Heart right ventricle (tissue), 16 donors: Measurements from ENCODE around the gene PIGV. TPM values are rescaled to one million over a fixed set of nuclear protein-coding genes. Genes with fewer than 3 reads are reported as not detected.
A peak's percentile ranks its signal among the peaks of the same experiment; 100 is the strongest.

Experiments used
- ATAC-seq, 8 donors: fragments of 200-7000 bp; cut with Tn5 transposase; one replicate each; pipeline ENCODE4 v1.9.1; 2020; ENCODE audit warnings: mild to moderate bottlenecking in 8 of 8, moderate library complexity in 8 of 8, moderate number of reproducible peaks in 1 of 8
- DNase-seq, 2 donors: peaks; one replicate each; pipeline ENCODE4 v3.0.0-alpha.2; 2020
- H3K27ac ChIP-seq, 10 donors: fragments of 200-600 bp; sonication (generic) in 2 of 10; one replicate each; pipeline versions ENCODE4 v1.5.0 to v1.8.0; 2020 to 2022; ENCODE audit warnings: mild to moderate bottlenecking in 3 of 10
- H3K27me3 ChIP-seq, 7 donors: fragments of 200-600 bp; one replicate each; pipeline ENCODE4 v1.8.0; 2021 to 2022; ENCODE audit warnings: mild to moderate bottlenecking in 2 of 7
- H3K36me3 ChIP-seq, 9 donors: fragments of 200-600 bp; sonication (generic) in 1 of 9; one replicate each; pipeline versions ENCODE4 v1.5.0 to v1.8.0; 2020 to 2022; ENCODE audit warnings: mild to moderate bottlenecking in 2 of 9
- H3K4me1 ChIP-seq, 9 donors: fragments of 200-600 bp; sonication (generic) in 1 of 9; one replicate each; pipeline versions ENCODE4 v1.5.0 to v1.8.0; 2020 to 2022; ENCODE audit warnings: mild to moderate bottlenecking in 4 of 9
- H3K4me3 ChIP-seq, 10 donors: fragments of 200-600 bp; sonication (generic) in 2 of 10; one replicate each; pipeline versions ENCODE4 v1.5.0 to v1.8.0; 2020 to 2022; ENCODE audit warnings: mild to moderate bottlenecking in 7 of 10, moderate library complexity in 2 of 10
- H3K9me3 ChIP-seq, 11 donors: fragments of 200-600 bp in 10 of 11; sonication (generic) in 2 of 11; one replicate each; pipeline versions ENCODE4 v1.5.0 to v1.8.0; 2013 to 2022; ENCODE audit warnings: mild to moderate bottlenecking in 2 of 11, control low read depth in 1 of 11, moderate library complexity in 1 of 11
- CTCF ChIP-seq, 9 donors: fragments of 200-600 bp; sonication (generic) in 2 of 9; IDR thresholded peaks; one replicate each; pipeline versions ENCODE4 v1.5.0 to v1.8.0; 2021 to 2022; ENCODE audit warnings: antibody characterized with exemption in 9 of 9, mild to moderate bottlenecking in 5 of 9, moderate library complexity in 1 of 9
- WGBS, 2 donors: extraction: QIAGEN DNeasy Blood & Tissue Kit; methylation state at CpG; one replicate each; pipeline ENCODE4 v1.1.7; 2013; ENCODE audit warnings: inconsistent platforms in 1 of 2; 5-methylcytosine and 5-hydroxymethylcytosine counted together
- intact Hi-C, 10 donors: fragments of 100-400 bp; cut with DNase I; formaldehyde crosslinking; loops; one replicate each; pipeline versions ENCODE4 v1.11.1 to v1.14.2; 2022
- polyA plus RNA-seq, 2 donors: library from polyadenylated mRNA; stranded (reverse); fragments of 200-250 nt; gene quantifications; one replicate each; pipeline ENCODE4 v1.2.3, GENCODE V29; 2013
- total RNA-seq, 10 donors: library from RNA; stranded (reverse); fragmentation: NEBNext Ultra II Directional in 3 of 10; extraction: Animal tissue kit (Norgen Biotek cat#: 25700) in 3 of 10; gene quantifications; one replicate each; pipeline versions ENCODE4 v1.2.1 to v1.2.4, GENCODE V29; 2021 to 2023
- donor health status: Arrhythmogenic right ventricular cardiomyopathy.
- donor health status: ischemic (EF 13 %, LVEDD 7.1; RV severe dilation, severe dysfunction).
- donor health status: healthy with polysubstance abuse.
- donor health status: DM: no; HTN: yes; CAD: no.
- donor health status: DM: no; HTN: no; CAD: no.
- donor health status: ischemic (EF 25% LVEDD 6.9; RV normal size, moderate dysfunction).
- donor health status: ischemic (EF 25% LVEDD 5.7; RV mildly dilated, moderate dysfunction).
- donor health status: healthy.
- donor health status: DM: yes; HTN: yes; CAD: no.
- donor health status: Ischemic cardiomyopathy.
- donor health status: ischemic (EF 35%, LVEDD 5.7; RV mildly dilated, moderate dysfunction).
- donor health status: nonischemic (EF 11% LVEDD 7.7; RV severe dilation, severe dysfunction).
- donor health status: DM: yes; HTN: yes; CAD: no.
- donor health status: PGD.
- donor health status: ischemic (EF 29% LVEDD 5.4; RV normal size, mild dysfunction).
- donor health status: nonischemic (EF 23%, LVEDD 6.1; RV moderate dilation, normal function).

PIGV gene
- total and polyA plus RNA-seq, 12 donors, result 2.7 to 7.5 (median 4.1) TPM

GRCh38 chr1:26791148-26791547 is 3.4 kb downstream of the PIGV start:
- Histone ChIP-seq H3K4me3 (no peak overlapping the region), H3K27ac (peak overlapping the region; percentile 11 to 99 (median 75)), H3K27me3 (no peaks in the 10 kb centered on the region), H3K36me3 (peaks cover 0 to 33% (median 5%) of the 10 kb centered on the region in 9 donors), H3K9me3 (no peaks in the 10 kb centered on the region), H3K4me1 (peaks cover 10 to 51% (median 44%) of the 10 kb centered on the region in 9 donors)
- intact Hi-C loops, result loop anchor here in 1 of 10 donors (2.0 kb wide), 1 partner anchor 188 kb away; no protein-coding TSS in a partner anchor
- TF ChIP-seq CTCF (IDR thresholded peaks at IDR 0.05), result no peak
- DNase-seq (peak in 1 of 2 donors; percentile 27), ATAC-seq (no peak)
- 52 to 55% methylated on average over 6 of the region's 6 CpGs for WGBS, 2 donors

DNA sequence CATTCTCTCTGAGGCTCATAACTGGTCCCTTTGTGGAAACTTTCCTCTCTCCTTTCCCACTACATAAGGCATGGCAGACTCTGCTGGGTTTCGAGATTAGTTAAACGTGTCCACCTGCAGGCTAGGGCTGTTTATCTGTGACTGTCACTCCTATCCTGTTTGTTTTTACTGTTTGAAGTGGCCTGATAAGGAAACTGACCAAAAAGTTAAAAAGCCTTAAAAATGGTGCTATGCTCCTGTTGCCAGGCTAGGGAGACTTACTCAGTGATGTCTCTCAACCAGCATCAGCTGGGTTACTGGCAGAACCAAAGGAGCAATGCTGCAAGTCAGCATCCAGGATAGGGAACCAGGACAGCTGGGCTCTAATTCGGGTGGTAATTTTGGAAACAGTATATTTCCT is 3.9 kb downstream of the PIGV start:
- Histone ChIP-seq H3K9me3 (no peaks in the 10 kb centered on the region), H3K27me3 (no peaks in the 10 kb centered on the region), H3K36me3 (peaks cover 0 to 37% (median 5%) of the 10 kb centered on the region in 9 donors), H3K4me1 (peaks cover 5 to 51% (median 44%) of the 10 kb centered on the region in 9 donors), H3K4me3 (no peak overlapping the region), H3K27ac (peak overlapping the region; percentile 11 to 99 (median 75))
- no peak for TF ChIP-seq CTCF (IDR thresholded peaks at IDR 0.05)
- no peak for ATAC-seq
- WGBS, 2 donors, result 48 to 55% methylated on average over 3 of the region's 3 CpGs
- intact Hi-C loops, result loop anchor here in 1 of 10 donors (2.0 kb wide), 1 partner anchor 189 kb away; no protein-coding TSS in a partner anchor
- DNase-seq, result no peak

DNA sequence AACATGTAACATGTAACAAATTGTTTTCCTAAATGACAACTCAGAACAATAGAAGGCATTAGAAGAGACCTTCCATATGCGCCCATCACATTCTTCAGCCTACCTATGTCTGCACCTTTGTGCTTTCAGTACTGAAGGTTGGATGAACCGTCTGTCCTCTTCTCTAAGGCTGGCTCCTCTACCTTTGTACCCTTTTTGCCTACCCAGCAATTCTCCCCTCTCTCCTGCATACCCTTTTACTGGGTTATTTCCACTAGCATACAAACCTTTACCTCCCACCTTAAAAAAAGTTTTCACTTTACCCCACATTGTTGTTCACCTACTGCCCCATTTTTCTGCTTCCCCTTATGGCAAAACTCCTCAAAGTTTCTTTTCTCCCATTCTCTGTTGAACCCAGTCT is 5.2 kb downstream of the PIGV start:
- intact Hi-C loops, result no loop called here

DNA sequence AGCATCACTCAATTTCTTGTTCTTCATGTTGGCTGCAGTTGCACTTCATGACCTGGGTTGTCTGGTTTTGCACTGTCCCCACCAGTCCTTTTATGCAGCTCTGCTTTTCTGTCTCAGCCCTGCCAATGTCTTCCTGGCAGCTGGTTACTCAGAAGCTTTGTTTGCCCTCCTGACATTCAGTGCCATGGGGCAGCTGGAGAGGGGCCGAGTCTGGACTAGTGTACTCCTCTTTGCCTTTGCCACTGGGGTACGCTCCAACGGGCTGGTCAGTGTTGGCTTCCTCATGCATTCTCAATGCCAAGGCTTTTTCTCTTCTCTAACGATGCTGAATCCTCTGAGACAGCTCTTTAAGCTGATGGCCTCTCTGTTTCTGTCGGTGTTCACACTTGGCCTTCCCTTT is 6.6 kb downstream of the PIGV start:
- H3K9me3 ChIP-seq, result no peaks in the 10 kb centered on the region
- H3K36me3 ChIP-seq, result peaks cover 0 to 45% (median 5%) of the 10 kb centered on the region in 9 donors
- intact Hi-C loops, result no loop called here
- no peak overlapping the region for H3K4me3 ChIP-seq
- WGBS, 2 donors, result 86 to 94% methylated on average over 5 of the region's 5 CpGs
- DNase-seq (no peak), ATAC-seq (no peak)
- H3K4me1 ChIP-seq, result peaks cover 3 to 61% (median 50%) of the 10 kb centered on the region in 9 donors
- H3K27ac ChIP-seq, result no peak overlapping the region
- no peaks in the 10 kb centered on the region for H3K27me3 ChIP-seq
- no peak for TF ChIP-seq CTCF (IDR thresholded peaks at IDR 0.05)

More for the DNA sequence above, 5.2 kb downstream of the PIGV start:
- no peaks in the 10 kb centered on the region for H3K27me3 ChIP-seq
- ATAC-seq, result no peak
- peaks cover 0 to 45% (median 5%) of the 10 kb centered on the region in 9 donors for H3K36me3 ChIP-seq
- H3K27ac ChIP-seq, result no peak overlapping the region
- no peak for DNase-seq
- H3K9me3 ChIP-seq, result no peaks in the 10 kb centered on the region
- WGBS, 2 donors, result 95 to 96% methylated on average over 2 of the region's 2 CpGs
- no peak overlapping the region for H3K4me3 ChIP-seq
- no peak for TF ChIP-seq CTCF (IDR thresholded peaks at IDR 0.05)
- peaks cover 4 to 55% (median 48%) of the 10 kb centered on the region in 9 donors for H3K4me1 ChIP-seq
